Endothelial cell of umbilical vein (primary cell): ENCODE measurements around the gene TSPAN9.

Experiments
- CTCF ChIP-seq, 2 donors: IDR thresholded peaks; 1 replicate in 1 of 2; 2 replicates in 1 of 2; pipeline ENCODE4 v1.5.1; 2011; ENCODE audit warnings: low read length in 2 of 2, mild to moderate bottlenecking in 2 of 2, moderate library complexity in 2 of 2, control low read depth in 1 of 2, inconsistent platforms in 1 of 2, low read depth in 1 of 2; ENCODE audit not compliant: insufficient read depth in 1 of 2; ENCODE audit errors: extremely low read depth in 1 of 2
- EZH2 ChIP-seq: IDR thresholded peaks from 2 replicates; pipeline ENCODE4 v1.6.1; 2012; ENCODE audit warnings: borderline replicate concordance, low read depth, mild to moderate bottlenecking, moderate library complexity, low read length, inconsistent platforms; ENCODE audit not compliant: severe bottlenecking
- FOS ChIP-seq: IDR thresholded peaks from 2 replicates; pipeline ENCODE4 v1.6.1; 2011; ENCODE audit warnings: mild to moderate bottlenecking, low read length, moderate library complexity, borderline replicate concordance; ENCODE audit not compliant: insufficient read depth
- GATA2 ChIP-seq: IDR thresholded peaks from 2 replicates; pipeline ENCODE4 v1.7.0; 2011; ENCODE audit warnings: low read depth, mild to moderate bottlenecking, moderate library complexity, mixed read lengths, low read length; ENCODE audit not compliant: insufficient read length, insufficient read depth
- JUN ChIP-seq: IDR thresholded peaks from 2 replicates; pipeline ENCODE4 v1.6.1; 2011; ENCODE audit warnings: borderline replicate concordance, low read depth; ENCODE audit not compliant: insufficient read length, insufficient read depth
- MYC ChIP-seq: IDR thresholded peaks from one replicate; pipeline ENCODE4 v1.6.1; 2011; ENCODE audit warnings: mild to moderate bottlenecking, low read depth, low read length
- POLR2A ChIP-seq: IDR thresholded peaks from 2 replicates; pipeline ENCODE4 v1.6.1; 2012; ENCODE audit warnings: low read depth, mild to moderate bottlenecking, control low read depth, low read length
- POLR2AphosphoS5 ChIP-seq: IDR thresholded peaks from 2 replicates; pipeline ENCODE4 v1.6.1; 2012; ENCODE audit warnings: low read depth, mild to moderate bottlenecking, control low read depth, low read length, moderate library complexity; ENCODE audit not compliant: insufficient read depth

GRCh38 chr12:3045989-3046388 lies 31.2 kb upstream of the TSPAN9 start:
- TF ChIP-seq POLR2A: no peak
- no peak for TF ChIP-seq CTCF (IDR thresholded peaks at IDR 0.05; ENCODE audit: extremely low read depth in 1 of 2, insufficient read depth in 1 of 2, low read depth in 1 of 2, low read length in 2 of 2)
- TF ChIP-seq POLR2AphosphoS5: no peak
- no peak for TF ChIP-seq FOS
- TF ChIP-seq MYC: no peak
- TF ChIP-seq GATA2: no peak
- no peak for TF ChIP-seq EZH2
- no peak for TF ChIP-seq JUN
